Measurements from ENCODE around the gene BCAP29.
"Not testable (repeated sequence)": the region's sequence is repeated elsewhere in the genome, so short reads cannot be mapped to it uniquely, and the experiment has no call there.

Gene BCAP29, protein sequence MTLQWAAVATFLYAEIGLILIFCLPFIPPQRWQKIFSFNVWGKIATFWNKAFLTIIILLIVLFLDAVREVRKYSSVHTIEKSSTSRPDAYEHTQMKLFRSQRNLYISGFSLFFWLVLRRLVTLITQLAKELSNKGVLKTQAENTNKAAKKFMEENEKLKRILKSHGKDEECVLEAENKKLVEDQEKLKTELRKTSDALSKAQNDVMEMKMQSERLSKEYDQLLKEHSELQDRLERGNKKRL

DNA sequence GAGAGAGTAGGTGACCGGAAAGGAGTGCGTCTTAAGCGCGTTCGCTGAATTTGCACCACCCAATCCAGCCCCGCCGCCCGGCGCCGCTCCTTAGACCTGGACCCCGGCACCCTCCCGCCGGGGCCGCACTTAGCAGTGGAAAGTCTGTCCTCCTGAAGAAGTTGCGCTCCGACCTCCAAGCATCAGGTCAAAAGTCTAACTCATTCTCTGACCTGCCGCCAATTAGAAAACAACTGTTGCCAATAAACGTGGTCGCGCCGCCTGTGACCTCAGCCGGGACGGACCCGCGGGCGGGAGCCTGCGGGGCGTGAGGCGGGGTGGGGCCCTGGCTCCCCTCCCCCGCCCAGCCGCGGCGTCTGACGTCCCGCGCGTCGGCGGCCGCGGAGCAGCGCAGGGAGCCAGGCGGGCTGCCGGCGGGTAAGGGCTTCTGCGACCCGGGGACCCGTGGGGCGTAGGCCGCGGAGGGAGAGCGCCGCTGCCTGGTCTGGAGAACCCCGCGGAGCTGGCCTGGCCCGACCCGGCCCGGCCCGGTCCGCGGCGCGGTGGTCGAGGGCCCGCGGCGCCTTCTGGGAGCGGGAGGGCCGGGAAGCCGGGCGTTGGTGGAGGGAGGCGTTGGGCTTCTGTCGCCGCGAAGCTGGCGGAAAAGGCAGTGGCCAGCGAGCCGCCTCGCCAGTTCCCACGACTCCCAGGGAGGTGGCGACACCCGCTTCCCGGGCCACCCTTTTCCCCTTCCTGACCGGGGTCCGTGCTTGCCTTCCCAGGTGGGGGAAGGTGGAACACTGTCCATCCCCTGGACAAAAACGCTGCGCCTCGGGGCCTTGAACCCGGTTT, at the start of gene BCAP29:
TSS of gene BCAP29 (plus strand) at position 362 of the 831 bp plus-strand sequence. CDS start 527 bp downstream, outside the sequence.
- peak; percentile 68 for DNase-seq

DNA sequence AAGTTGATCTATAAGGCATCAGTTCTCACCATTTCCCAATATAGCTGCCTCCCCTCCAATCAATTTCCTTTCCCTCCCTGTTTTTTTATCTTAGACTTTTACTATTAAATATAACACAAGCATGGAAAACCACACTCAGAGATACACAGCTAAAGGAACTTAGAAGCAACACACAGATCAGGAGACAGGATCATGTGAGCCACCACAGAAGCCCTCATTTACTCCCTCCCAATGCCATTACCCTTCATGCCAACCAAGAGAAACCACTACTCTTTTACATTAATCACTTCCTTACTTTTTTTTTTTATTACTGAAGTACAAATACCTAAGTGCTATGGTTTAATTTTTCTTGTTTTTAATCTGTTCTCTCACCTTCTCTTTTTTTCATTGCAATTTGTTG, 49.3 kb upstream of the BCAP29 start:
- DNase-seq = no peak

DNA sequence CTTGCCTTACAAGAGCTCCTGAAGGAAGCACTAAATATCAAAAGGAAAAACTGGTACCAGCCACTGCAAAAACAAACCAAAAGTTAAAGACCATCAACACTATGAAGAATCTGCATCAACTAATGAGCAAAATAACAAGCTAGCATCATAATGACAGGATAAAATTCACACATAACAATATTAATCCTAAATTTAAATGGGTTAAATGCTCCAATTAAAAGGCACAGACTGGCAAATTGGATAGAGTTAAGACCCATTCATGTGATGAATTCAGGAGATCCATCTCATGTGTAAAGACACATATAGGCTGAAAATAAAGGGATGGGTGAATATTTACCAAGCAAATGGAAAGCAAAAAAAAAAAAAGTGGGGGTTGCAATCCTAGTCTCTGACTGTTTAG, 45.9 kb upstream of the BCAP29 start:
- DNase-seq = no peak

DNA sequence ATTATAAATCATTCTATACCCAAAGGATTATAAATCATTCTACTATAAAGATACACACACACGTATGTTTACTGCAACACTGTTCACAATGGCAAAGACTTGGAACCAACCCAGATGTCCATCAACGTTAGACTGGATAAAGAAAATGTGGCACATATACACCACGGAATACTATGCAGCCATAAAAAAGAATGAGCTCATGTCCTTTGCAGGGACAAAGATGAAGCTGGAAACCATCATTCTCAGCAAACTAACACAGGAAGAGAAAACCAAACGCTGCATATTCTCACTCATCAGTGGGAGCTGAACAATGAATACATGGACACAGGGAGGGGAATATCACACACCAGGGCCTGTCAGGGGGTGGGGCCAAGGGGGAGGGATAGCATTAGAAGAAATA, 42.8 kb upstream of the BCAP29 start:
- DNase-seq = not testable (repeated sequence)

DNA sequence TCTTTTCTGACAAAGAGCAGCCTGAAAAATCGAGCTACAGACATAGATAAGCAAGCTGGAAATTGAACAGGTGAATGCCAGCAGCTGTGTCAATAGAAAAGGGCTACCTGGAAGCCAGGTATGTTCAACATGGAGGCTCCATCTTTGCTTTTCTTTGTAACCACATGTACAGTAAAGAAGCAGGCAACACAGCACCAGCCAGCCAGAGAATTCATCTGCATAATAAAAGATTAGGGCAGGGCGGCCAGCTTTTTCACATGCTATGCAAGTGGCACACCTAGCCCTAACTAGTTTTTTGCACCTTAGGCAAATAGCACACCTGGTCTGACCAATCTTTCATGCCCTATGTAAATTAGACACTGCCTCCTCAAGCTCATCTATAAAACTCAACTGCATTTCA, 42.0 kb upstream of the BCAP29 start:
- DNase-seq = no peak

DNA sequence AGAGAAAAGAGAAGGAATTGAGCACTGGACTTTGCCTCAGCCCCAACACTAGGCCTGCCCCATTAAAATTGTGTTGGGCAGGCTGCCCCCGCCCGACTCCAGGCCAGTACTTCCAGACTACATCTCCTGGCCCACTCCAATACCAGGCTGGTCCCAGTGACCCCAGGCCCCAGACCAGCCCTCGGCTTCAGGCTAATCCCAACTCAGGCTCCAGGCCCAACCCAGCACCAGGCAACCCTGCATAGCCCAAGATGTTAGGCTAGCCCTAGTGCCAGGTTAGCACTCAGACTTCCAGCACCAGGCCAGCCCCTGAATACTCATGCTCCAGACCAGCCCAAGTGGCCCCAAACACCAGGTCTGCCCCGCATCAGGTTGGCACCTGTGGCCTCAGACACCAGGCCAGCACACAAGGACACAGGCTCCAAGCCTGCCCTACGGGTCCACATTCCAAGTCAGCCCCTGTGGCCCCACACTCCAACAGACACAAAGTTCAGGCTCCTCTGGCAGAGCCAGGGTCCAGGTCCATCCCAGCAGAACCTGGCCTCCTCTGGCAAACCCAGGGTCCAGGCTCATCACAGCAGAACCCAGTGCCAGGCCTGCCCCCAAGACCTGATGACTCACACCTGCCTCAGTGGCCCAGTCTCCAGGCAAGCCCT, 36.6 kb upstream of the BCAP29 start:
- no peak for DNase-seq

DNA sequence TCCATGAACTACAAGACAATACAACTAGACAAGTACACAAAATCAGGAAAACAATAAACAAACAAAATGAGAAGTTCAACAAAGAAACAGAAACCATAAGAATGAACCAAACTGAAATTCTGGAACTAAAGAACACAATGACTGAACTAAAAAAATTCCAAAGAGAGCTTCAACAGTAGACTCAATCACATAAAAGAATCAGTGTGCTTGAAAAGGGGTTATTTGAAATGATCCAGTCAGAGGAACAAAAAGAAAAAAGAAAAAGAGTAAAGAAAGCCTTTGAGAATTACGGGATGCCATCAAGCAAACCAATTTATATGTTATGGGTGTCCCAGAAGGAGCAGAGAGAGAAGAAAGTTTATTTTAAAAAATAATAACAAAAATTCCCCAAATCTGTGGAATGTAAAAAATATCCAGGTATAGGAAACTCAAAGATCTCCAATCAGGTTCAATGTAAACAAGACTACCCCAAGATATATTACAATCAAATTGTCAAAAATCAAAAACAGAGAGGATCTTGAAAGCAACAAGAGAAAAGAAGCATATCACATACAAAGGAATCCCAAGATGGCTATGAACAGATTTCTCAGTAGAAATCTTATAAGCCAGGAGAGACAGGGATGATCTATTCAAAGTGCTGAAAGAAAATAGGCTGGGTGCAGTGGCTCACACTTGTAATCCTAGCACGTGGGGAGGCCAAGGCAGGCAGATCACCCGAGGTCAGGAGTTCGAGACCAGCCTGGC, 35.0 kb upstream of the BCAP29 start:
- DNase-seq = no peak

DNA sequence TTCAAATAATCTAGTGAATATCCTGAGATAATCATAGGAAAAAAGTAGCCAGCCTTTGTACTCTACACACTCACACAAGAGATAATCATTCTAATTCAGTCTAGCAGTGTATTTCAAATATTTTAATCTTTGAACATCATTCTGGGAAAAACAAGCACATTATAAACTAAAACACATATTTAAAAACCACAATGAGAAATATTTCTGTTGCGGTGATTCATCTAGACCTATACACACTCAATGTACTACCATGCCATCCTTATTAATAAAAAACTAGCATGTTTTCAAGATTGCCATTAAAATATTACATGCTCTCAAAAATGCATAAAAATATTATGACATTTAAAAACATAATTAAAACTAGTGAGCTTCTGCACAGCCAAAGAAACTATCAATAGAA, 28.1 kb upstream of the BCAP29 start:
- DNase-seq = no peak

DNA sequence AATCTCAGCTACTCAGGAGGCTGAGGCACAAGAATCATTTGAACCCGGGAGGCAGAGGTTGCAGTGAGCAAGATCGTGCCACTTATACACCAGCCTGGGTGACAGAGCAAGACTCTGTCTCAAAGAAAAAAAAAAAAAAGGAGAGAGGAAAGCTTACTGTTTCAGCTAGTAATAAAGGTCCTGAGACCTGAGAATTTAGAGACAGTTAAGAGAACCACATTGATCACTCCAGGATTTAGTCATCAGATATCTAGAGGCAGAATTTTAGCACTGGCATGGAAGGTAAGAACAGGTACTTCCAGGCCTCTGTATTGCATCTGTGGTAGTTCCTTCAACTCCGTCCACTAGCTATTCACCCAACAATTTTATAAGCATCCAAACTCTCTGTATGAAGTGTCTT, 24.2 kb upstream of the BCAP29 start:
- no peak for DNase-seq

DNA sequence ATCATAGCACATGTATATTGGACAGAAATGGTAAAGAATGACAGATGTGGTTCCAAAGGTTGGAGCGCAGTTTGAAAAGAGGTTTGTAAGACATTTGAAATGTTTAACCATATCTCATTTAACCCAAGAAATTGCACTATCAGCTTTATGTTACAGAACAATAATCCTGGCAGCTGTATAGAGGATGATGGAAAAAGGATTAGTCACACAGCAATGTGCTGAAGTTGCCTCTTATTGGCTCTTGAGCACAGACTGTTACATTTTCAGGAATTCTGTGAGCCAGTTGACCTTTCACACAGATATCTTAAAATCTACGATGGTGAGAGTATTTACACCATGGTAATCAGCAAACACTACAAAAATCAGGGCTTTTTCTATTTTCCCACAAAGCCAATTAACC, 20.2 kb upstream of the BCAP29 start:
- no peak for DNase-seq

DNA sequence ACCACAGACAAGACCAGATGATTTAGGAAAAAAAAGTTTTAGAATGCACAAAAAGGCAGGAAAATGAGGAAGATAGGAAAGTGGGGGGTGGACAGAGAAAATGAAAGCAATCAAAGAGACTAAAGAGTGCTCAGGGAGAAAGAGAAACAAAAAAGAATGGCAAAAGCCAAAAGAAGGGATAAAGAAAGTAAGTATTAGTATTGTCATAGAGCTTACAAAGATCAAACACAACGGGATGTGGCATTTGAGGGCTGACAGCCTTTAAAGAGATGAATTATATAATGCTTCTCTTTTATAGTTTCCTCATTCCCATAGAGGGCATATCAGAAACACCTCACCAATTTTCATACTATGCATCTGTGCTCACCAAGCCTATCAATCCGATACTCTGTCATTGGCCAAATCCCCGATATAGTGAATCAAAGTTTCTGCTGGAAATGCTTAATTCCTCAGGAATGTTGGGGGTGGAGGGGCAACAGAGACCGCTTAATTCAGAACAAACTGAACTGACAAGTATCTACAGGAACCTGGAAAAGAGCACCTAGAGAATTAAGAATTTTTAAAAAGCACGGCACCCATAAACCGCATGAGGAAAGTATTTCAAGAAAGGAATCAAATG, 19.0 kb upstream of the BCAP29 start:
- DNase-seq = no peak

DNA sequence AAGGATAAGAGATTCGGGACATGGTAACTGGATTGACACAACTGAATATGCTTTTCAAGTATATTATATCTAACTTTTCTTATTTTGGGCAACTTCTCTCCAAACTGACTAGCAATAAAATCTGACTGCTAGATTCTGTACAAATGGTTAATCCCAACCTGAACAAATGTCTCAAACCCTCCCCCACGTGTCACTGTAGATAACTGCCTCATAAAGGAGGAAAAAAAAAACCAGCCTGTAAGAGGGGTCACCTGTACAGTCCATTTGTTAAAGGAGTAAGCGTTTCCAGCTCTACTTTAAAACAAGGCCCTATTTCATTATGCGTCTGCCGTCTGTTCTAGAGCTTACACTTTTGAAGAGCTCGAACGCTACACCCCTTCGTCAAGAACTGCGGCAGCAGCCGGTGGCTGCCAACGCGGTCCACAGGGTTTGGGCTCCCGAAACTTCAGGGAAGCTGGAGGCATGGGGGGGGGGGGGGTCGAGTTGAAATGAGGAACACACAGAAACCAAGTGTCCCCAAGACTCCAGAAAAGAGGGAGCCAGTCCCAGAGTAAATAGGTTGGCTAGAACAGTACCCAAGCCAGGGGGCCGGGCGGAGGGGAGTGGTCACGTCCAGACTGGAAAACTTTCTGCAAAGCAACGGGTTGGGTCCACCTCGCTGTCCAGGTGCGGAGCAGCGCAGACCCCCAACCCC, 16.8 kb upstream of the BCAP29 start:
- peak; percentile 66 for DNase-seq

DNA sequence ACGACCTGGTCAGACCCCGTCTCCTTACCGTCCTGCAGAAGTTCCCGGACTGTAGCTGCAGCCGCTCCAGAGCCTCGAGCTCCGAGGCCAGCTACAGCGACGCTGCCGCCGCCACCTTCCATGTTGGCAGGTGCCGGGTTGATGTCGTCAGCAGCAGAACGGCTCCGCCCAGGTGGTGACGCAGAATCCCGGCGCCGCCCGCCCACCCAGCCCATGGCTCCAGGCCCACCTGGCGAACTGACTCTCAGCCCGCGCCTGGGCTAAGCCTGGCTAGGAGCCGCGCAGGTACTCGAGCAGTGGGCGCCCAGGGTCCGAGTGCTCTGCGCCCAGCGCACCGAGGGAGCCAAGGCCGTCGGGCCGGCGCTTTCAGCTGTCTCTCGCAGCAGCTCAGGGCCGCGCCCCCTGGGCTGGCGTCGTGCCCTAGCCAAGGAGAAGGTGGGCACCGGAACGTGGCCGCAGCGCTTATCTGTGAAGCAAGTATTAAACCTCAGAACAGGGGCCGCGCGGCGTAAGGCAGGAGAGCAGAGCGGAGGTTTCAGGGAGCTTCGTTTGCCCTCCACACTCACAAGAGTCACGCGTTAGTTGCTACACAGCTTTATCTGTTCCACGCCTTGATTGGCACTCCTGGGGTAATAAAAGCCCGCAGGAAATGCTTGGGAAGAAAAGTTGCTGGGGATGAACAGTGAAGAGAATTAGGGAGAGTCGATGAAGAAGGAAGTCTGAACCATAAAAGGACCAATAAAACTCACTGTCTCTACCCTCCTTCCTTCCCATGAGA, 16.1 kb upstream of the BCAP29 start, which contains the start of the genes COG5 and DUS4L:
TSS of gene COG5 (minus strand) at position 146 of the 778 bp plus-strand sequence. CDS start at position 122, 24 bp downstream.
TSS of gene DUS4L (plus strand) at position 197 of the 778 bp plus-strand sequence. CDS start 3,100 bp downstream, outside the sequence.
- peak; percentile 83 for DNase-seq

DNA sequence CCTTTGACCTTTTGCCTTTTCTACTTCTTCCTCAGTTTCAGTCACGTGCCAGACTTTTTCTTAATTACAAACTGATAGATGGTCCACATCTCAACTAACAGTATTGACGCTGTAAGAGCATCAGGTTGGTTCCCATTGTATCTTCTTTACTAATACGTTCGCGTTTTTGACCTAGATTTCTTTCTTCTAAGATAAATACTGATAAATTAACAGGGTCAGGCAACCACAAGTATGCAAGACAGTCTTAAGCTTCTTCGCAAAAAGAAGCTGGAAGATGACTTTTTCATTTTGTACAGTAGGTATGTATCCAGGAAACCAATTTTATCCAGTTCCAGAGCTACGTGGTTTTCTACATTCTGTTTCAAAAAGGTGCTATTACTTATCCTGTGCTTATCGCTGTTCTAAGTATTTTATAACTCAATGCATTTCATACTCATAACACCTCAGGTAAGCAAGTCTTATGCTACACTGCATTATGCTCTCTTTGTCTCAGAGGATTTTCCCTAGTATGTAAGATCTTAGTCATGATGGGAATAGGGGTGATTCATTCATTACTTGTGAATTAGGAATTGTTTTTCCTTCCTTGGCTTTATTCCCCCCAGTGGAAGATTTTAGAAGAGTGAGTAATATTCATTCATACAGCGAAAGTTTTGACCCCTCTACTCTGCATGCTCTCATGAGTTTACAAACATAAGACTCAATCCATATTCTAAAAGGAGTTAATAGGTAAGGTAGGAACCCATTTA, 15.3 kb upstream of the BCAP29 start:
- DNase-seq = no peak

DNA sequence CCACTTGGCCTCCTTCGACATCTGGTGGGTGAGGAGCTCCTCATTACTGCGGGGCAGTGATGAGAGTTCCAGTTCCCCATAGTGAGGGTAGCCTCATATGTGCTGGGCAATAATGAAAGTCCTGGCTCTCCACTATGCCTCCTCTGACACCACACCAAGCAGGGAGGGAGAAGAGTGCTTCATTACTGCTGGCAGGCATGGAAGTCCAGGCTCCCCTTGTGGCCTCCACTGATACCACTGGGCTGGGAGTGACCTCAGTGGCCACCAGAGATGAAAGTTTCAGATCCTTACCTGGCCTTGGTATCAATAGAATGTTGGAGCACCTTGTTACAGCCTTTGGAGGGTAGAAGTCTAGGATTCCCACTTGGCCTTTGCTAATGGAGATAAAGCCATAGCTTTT, 9.7 kb upstream of the BCAP29 start:
- DNase-seq = no peak

DNA sequence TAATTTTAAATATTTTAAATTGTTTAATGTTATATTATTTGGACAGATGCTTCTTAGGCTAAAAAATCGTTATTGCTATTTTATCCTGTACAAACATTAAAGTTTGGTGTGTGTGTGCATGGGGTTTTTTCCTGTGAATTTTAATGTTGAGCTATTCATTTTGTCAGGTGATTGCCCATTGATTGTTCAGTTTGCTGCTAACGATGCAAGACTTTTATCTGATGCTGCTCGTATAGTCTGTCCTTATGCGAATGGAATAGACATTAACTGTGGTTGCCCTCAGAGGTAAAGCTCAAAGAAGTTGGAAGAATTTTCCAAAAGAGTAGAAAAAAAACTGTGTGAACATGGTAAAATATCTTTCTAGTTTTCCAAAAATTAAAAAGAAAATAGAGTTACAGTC, 6.5 kb upstream of the BCAP29 start:
- no peak for DNase-seq

DNA sequence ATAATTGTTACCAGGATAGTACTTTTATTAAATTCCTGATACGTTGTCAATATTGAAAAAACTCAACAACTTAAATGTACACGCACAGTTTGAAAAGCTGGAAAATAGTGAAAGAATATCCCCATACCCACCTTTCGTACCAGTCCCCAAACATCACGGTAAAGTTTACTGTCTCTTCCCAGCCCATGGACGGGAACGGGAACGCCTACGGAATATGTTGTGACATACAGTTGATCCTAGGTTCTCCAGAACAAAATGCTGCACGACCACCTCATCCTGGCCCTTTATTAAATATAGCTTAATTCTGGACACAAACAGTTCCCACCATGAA, 527 bp upstream of the BCAP29 start:
- DNase-seq = no peak

DNA sequence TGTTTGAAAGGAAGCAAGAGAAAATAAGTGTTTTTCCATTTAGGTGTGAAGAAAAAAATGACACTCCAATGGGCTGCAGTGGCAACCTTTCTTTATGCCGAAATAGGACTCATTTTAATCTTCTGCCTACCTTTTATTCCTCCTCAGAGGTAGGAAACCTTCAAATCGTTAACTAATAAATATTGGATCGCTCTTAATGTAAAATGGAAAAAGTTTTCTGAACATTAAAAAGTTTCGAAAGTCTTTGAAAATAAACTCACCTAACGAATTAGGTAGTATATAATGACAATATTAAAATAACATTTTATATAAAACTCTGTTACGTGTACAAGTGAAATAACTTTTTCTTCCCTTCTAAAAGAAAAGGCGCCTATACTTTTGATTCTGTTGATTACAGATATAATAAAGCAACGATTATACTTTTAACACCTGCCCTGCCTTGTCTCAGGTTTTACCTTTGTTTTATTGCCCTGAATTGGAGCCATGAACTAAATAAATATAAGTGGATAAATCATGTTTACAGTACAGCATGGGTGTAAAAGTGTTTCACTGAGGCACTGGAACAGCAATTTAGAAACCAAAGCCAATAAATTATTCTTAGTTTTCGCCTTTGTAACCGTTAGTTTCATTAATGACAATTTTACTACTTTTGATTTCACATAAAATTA, 804 bp downstream of the BCAP29 start:
- DNase-seq = no peak

DNA sequence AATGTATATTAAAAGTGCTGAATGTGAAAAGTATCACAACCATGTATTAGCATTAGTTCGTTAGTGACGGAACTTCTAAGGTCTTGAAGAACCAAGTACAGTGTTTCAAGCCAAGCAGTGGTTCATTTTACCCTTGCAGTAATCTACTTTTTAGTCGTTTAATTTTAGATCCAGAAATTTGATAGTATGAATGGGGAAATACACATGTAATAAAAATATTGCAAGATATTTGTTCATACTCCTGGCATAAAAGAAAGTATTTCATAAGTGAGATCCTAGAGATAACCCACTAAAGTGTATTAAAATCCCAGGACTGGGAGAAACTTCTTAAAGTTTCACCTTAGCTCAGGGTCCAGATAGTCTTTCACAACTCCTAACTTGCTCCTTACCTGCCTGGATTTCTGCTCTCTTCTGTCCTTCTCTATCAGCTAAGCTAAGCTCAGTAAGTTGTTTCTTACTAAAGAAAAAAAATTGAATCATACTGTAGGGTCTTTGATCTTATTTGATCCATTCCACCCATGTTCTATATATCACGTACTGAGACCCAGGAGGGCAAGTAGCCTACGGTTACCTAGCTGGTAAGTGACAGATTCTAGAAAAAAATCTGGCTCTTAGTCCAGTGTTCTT, 1.5 kb downstream of the BCAP29 start:
- no peak for DNase-seq
